Upper lobe of left lung (tissue), 4 donors: ENCODE measurements around the gene PIK3R3.

Source experiments
- CTCF ChIP-seq, 6 experiments: fragments of 450-650 bp in 4 of 6; fragments of 200-600 bp in 2 of 6; sonication (generic) in 2 of 6; IDR thresholded peaks; one replicate each; pipeline ENCODE4 v1.5.1; 2016 to 2019; ENCODE audit warnings: antibody characterized with exemption in 6 of 6
- EP300 ChIP-seq, 4 donors: sonication (generic); formaldehyde crosslinking; IDR thresholded peaks; one replicate each; pipeline ENCODE4 v1.5.1; 2017; ENCODE audit warnings: antibody characterized with exemption in 4 of 4, control low read depth in 2 of 4
- POLR2A ChIP-seq, 4 donors: fragments of 450-650 bp; IDR thresholded peaks; one replicate each; pipeline ENCODE4 v1.5.1; 2016 to 2017; ENCODE audit warnings: antibody characterized with exemption in 4 of 4, mild to moderate bottlenecking in 2 of 4
- POLR2AphosphoS5 ChIP-seq, 2 donors: sonication (generic); formaldehyde crosslinking; IDR thresholded peaks; one replicate each; pipeline ENCODE4 v1.5.1; 2017; ENCODE audit warnings: antibody characterized with exemption in 2 of 2

- TF ChIP-seq CTCF (IDR thresholded peaks at IDR 0.05) (no peak), EP300 (IDR thresholded peaks at IDR 0.05) (no peak), POLR2A (IDR thresholded peaks at IDR 0.05) (no peak), POLR2AphosphoS5 (IDR thresholded peaks at IDR 0.05) (no peak)
These were observed 59.5 kb downstream of the PIK3R3 start for GRCh38 chr1:46072975-46073374.
